ENCODE results near the gene SPON1. TPM values are rescaled to one million over a fixed set of nuclear protein-coding genes. Genes with fewer than 3 reads are reported as not detected.

SPON1 gene
- total RNA-seq, 6 experiments from 2014 or later: not detected

DNA sequence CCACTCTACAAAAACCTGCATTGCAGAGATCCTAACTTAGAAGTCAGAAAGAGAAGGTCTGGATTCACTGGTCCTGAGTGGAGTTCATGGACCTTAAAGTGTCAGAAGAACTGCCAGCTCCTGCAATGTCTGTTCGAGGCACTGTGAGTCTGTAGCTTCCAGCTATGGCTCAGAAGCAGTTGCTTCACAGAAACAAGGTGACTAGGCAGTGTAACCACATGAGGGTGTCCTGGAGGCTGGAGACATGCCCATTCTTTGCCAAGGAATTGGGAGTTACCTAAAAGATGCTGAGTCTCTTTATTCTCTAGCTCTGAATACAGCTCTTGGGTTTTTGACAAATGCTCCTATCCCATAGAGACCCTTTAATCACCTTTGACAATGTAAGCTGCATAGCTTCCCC is 130.5 kb downstream of the SPON1 start:
- DNase-seq: no peak
- Mint-ChIP-seq H3K27ac (no peak overlapping the region), H3K4me3 (no peak overlapping the region), H3K27me3 (ENCODE audit: insufficient read depth) (peaks cover 4% of the 10 kb centered on the region), H3K9me3 (no peaks in the 10 kb centered on the region), H3K36me3 (ENCODE audit: low read depth) (no peaks in the 10 kb centered on the region), H3K4me1 (ENCODE audit: low read depth) (no peaks in the 10 kb centered on the region)
- no peak for TF ChIP-seq CTCF (IDR thresholded peaks at IDR 0.05)

- no peak; the same call in 1 of the 2 replicates for TF ChIP-seq CTCF (IDR thresholded peaks at IDR 0.05)
- H3K36me3 Mint-ChIP-seq (ENCODE audit: low read depth): no peaks in the 10 kb centered on the region
- no peak overlapping the region for H3K4me3 Mint-ChIP-seq
- no peak overlapping the region for H3K27ac Mint-ChIP-seq
- H3K9me3 Mint-ChIP-seq: no peaks in the 10 kb centered on the region
- no peak for DNase-seq
- H3K27me3 Mint-ChIP-seq (ENCODE audit: insufficient read depth): peaks cover 1% of the 10 kb centered on the region; the same call in 1 of the 2 replicates
- no peaks in the 10 kb centered on the region for H3K4me1 Mint-ChIP-seq (ENCODE audit: low read depth)
Observed at GRCh38 chr11:14094481-14095037, 132.0 kb downstream of the SPON1 start.

DNA sequence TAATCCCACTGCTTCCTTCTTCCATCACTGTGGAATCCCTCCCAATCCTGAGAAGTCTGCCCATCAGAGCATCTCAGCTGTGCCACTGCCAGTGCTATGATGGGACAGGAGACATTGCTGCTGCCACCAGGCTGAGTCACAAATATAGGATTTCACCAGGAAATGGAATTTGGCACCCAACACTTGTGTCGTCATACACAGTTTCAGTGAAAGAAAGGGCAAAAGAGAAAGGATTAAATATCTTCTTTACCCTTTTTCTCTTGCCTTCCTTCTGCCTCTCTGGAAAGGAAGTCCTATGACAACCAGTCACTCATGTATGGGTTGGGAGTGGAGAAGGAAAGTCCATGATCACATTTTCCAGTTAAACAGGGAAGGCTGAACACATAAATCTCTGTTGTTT is 133.4 kb downstream of the SPON1 start:
- Mint-ChIP-seq H3K27ac (no peak overlapping the region), H3K27me3 (ENCODE audit: insufficient read depth) (peaks cover 1% of the 10 kb centered on the region; the same call in 1 of the 2 replicates), H3K4me3 (no peak overlapping the region), H3K36me3 (ENCODE audit: low read depth) (no peaks in the 10 kb centered on the region), H3K4me1 (ENCODE audit: low read depth) (no peaks in the 10 kb centered on the region), H3K9me3 (no peaks in the 10 kb centered on the region)
- TF ChIP-seq CTCF (IDR thresholded peaks at IDR 0.05): no peak
- DNase-seq: no peak

DNA sequence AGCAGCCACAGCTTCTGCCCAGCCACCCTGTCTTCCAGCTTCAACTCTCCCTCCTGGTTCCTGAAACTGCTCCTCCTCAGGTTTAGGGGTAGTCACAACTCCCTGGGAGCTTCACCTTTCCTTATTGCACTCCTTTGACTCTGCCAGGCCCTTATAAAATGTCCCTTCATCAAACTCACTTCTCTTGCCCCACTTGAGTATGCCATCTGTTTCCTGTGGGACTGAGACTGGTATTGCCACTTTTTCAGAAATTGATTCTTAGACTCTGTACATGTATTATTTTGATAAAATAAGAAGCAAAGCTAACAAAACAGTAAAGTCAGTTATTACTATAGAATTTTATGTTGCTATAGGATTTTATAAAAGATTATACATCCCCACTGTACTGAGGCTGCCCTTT is 134.1 kb downstream of the SPON1 start:
- DNase-seq: no peak
- Mint-ChIP-seq H3K9me3 (no peaks in the 10 kb centered on the region), H3K4me3 (no peak overlapping the region), H3K27me3 (ENCODE audit: insufficient read depth) (peaks cover 1% of the 10 kb centered on the region; the same call in 1 of the 2 replicates), H3K36me3 (ENCODE audit: low read depth) (no peaks in the 10 kb centered on the region), H3K4me1 (ENCODE audit: low read depth) (no peaks in the 10 kb centered on the region), H3K27ac (no peak overlapping the region)
- TF ChIP-seq CTCF (IDR thresholded peaks at IDR 0.05): no peak

- no peaks in the 10 kb centered on the region for H3K4me1 Mint-ChIP-seq (ENCODE audit: low read depth)
- H3K4me3 Mint-ChIP-seq: no peak overlapping the region
- H3K27me3 Mint-ChIP-seq (ENCODE audit: insufficient read depth): peaks cover 1% of the 10 kb centered on the region; the same call in 1 of the 2 replicates
- no peaks in the 10 kb centered on the region for H3K9me3 Mint-ChIP-seq
- H3K36me3 Mint-ChIP-seq (ENCODE audit: low read depth): no peaks in the 10 kb centered on the region
- DNase-seq: no peak
- no peak for TF ChIP-seq CTCF (IDR thresholded peaks at IDR 0.05)
- H3K27ac Mint-ChIP-seq: no peak overlapping the region
Observed at GRCh38 chr11:14101388-14101787, 138.9 kb downstream of the SPON1 start.
